Esophagus muscularis mucosa (tissue), 4 donors: ENCODE results near the gene PCDHGB5. TPM values are rescaled to one million over a fixed set of nuclear protein-coding genes. Genes with fewer than 3 reads are reported as not detected.
A peak's percentile ranks its signal among the peaks of the same experiment; 100 is the strongest.
"Not testable (repeated sequence)": the region's sequence is repeated elsewhere in the genome, so short reads cannot be mapped to it uniquely, and the experiment has no call there.

Source experiments
- DNase-seq: peaks from one replicate; pipeline ENCODE4 v3.0.0-alpha.2; 2017; ENCODE audit errors: extremely low spot score
- H3K27ac ChIP-seq, 4 donors: fragments of 200-600 bp; sonication (generic); replicated peaks in 1 of 4; 1 replicate in 3 of 4; 2 replicates in 1 of 4; pipeline ENCODE4 v1.5.1; 2016 to 2019; ENCODE audit warnings: mild to moderate bottlenecking in 1 of 4
- H3K27me3 ChIP-seq, 4 donors: fragments of 200-600 bp; sonication (generic); one replicate each; pipeline versions ENCODE4 v1.5.1 to v1.6.0; 2016 to 2019
- H3K36me3 ChIP-seq, 4 donors: fragments of 200-600 bp; sonication (generic); one replicate each; pipeline ENCODE4 v1.5.1; 2016 to 2019
- H3K4me1 ChIP-seq, 4 donors: fragments of 200-600 bp; sonication (generic); one replicate each; pipeline ENCODE4 v1.5.1; 2016 to 2019
- H3K4me3 ChIP-seq, 4 donors: fragments of 200-600 bp; sonication (generic); 1 replicate in 2 of 4; 2 replicates in 2 of 4; pipeline ENCODE4 v1.5.1; 2016 to 2019; ENCODE audit warnings: mild to moderate bottlenecking in 4 of 4, moderate library complexity in 1 of 4
- H3K9me3 ChIP-seq, 4 donors: fragments of 200-600 bp; sonication (generic); 1 replicate in 3 of 4; 2 replicates in 1 of 4; pipeline ENCODE4 v1.5.1; 2016 to 2019
- EP300 ChIP-seq: sonication (generic); formaldehyde crosslinking; IDR thresholded peaks from one replicate; pipeline ENCODE4 v1.6.1; 2017; ENCODE audit warnings: antibody characterized with exemption
- POLR2A ChIP-seq: fragments of 450-650 bp; IDR thresholded peaks from one replicate; pipeline ENCODE4 v1.6.1; 2017; ENCODE audit warnings: antibody characterized with exemption, moderate library complexity, mild to moderate bottlenecking, low read depth
- POLR2AphosphoS5 ChIP-seq, 2 donors: sonication (generic); formaldehyde crosslinking; IDR thresholded peaks; one replicate each; pipeline ENCODE4 v1.6.1; 2017; ENCODE audit warnings: antibody characterized with exemption in 2 of 2
- WGBS: methylation state at CpG from one replicate; pipeline ENCODE4 v1.1.5; 2018; 5-methylcytosine and 5-hydroxymethylcytosine counted together
- intact Hi-C: fragments of 100-400 bp; cut with DNase I; formaldehyde crosslinking; loops from one replicate; pipeline ENCODE4 v1.15.1; 2023
- total RNA-seq, 4 donors: library from RNA; depleted of rRNA; stranded (reverse); fragments of >200 nt; gene quantifications; one replicate each; pipeline versions ENCODE4 v1.1.0 to v1.2.1, GENCODE V29; 2016
- TF ChIP-seq, protein P1 (sequence below), 3 experiments: fragments of 200-600 bp in 2 of 3; fragments of 450-650 bp in 1 of 3; sonication (generic) in 2 of 3; IDR thresholded peaks; one replicate each; pipeline ENCODE4 v1.5.1; 2017 to 2019; ENCODE audit warnings: antibody characterized with exemption in 3 of 3, mild to moderate bottlenecking in 2 of 3, moderate library complexity in 1 of 3

PCDHGB5 gene
- total RNA-seq, 4 donors from 2014 or later = 4.8 to 10.0 (median 7.8) TPM

DNA sequence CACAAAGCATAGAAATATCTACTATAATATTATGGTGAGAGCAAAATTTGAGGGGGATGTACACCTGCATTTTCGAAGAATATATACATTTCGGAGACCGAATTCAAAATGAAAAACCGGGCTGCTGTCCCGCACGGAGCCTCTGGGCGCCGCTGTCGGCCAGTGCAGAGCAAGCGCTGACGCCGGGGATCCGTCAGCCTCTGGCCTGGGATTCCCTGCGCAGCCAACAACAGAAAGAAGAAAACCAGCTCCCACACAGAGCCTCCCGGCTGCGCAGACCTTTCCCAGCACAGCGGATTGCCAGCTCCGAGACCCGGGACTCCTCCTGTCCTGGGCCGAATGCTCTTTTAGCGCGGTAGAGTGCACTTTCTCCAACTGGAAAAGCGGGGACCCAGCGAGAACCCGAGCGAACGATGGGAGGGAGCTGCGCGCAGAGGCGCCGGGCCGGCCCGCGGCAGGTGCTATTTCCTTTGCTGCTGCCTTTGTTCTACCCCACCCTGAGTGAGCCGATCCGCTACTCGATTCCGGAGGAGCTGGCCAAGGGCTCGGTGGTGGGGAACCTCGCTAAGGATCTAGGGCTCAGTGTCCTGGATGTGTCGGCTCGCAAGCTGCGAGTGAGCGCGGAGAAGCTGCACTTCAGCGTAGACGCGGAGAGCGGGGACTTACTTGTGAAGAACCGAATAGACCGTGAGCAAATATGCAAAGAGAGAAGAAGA, 10.2 kb downstream of the PCDHGB5 start, which contains the start of gene PCDHGB6:
TSS of gene PCDHGB6 (plus strand) at position 232 of the 716 bp plus-strand sequence. CDS start at position 414, 182 bp downstream.
- peak within 1 kb of the TSS; percentile 33 to 49 (median 36) for H3K4me3 ChIP-seq
- TF ChIP-seq, protein P1, sequence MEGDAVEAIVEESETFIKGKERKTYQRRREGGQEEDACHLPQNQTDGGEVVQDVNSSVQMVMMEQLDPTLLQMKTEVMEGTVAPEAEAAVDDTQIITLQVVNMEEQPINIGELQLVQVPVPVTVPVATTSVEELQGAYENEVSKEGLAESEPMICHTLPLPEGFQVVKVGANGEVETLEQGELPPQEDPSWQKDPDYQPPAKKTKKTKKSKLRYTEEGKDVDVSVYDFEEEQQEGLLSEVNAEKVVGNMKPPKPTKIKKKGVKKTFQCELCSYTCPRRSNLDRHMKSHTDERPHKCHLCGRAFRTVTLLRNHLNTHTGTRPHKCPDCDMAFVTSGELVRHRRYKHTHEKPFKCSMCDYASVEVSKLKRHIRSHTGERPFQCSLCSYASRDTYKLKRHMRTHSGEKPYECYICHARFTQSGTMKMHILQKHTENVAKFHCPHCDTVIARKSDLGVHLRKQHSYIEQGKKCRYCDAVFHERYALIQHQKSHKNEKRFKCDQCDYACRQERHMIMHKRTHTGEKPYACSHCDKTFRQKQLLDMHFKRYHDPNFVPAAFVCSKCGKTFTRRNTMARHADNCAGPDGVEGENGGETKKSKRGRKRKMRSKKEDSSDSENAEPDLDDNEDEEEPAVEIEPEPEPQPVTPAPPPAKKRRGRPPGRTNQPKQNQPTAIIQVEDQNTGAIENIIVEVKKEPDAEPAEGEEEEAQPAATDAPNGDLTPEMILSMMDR (IDR thresholded peaks at IDR 0.05) = peak; percentile 18 to 49 (median 23)
- H3K27me3 ChIP-seq, DNase-seq, H3K4me1 ChIP-seq, H3K36me3 ChIP-seq, intact Hi-C loops, H3K27ac ChIP-seq: not testable (repeated sequence)
- peaks cover 19 to 98% (median 96%) of the 10 kb centered on the region in 4 donors for H3K9me3 ChIP-seq
- 11% methylated on average over 25 of the region's 51 CpGs for WGBS

DNA sequence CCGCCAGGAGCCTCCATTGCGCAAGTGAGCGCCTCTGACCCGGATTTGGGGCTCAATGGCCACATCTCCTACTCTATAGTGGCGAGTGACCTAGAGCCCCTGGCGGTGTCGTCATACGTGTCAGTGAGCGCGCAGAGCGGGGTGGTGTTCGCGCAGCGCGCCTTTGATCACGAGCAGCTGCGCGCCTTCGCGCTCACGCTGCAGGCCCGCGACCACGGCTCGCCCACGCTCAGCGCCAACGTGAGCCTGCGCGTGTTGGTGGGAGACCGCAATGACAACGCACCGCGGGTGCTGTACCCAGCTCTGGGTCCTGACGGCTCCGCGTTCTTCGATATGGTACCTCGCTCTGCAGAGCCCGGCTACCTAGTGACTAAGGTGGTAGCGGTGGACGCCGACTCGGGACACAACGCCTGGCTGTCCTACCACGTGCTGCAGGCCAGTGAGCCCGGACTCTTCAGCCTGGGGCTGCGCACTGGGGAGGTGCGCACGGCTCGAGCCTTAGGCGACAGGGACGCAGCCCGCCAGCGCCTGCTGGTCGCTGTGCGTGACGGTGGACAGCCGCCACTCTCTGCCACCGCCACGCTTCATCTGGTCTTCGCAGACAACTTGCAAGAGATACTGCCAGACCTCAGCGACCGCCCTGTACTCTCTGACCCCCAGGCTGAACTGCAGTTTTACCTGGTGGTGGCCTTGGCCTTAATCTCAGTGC, 12.0 kb downstream of the PCDHGB5 start:
- DNase-seq = no peak
- Histone ChIP-seq H3K27me3 (no peaks in the 10 kb centered on the region), H3K4me3 (peak overlapping the region in 1 of 4 donors; percentile 10), H3K9me3 (peaks cover 11 to 98% (median 96%) of the 10 kb centered on the region in 4 donors), H3K4me1 (peaks cover 0 to under 1% (median 0%) of the 10 kb centered on the region in 4 donors), H3K36me3 (peaks cover 0 to 6% (median 2%) of the 10 kb centered on the region in 4 donors), H3K27ac (no peak overlapping the region)
- TF ChIP-seq EP300 = no peak
- TF ChIP-seq, protein P1 (IDR thresholded peaks at IDR 0.05) = no peak
- no peak for TF ChIP-seq POLR2A
- TF ChIP-seq POLR2AphosphoS5 (IDR thresholded peaks at IDR 0.05) = no peak
- 6% methylated on average over 2 of the region's 64 CpGs for WGBS
- intact Hi-C loops = loop anchor here (10.0 kb wide), 1 partner anchor 115 kb away; no protein-coding TSS in a partner anchor

DNA sequence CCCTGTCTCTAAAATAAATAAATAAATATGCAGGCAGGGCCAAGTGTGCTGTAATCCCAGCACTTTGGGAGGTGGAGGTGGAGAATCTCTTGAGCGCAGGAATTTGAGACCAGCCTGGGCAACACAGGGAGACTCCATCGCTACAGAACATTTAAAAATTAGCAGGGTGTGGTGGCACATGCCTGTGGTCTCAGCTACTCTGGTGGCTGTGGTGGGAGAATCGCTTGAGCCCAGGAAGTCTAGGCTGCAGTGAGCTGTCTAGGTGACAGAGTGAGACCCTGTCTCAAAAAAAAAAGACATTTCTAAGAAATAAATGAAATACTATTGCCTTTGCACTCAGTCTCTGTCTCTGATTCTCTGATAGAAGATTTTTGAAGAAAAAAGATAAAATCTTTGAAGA, 13.8 kb downstream of the PCDHGB5 start:
- intact Hi-C loops = loop anchor here (10.0 kb wide), 1 partner anchor 113 kb away; no protein-coding TSS in a partner anchor
- peaks cover 11 to 96% (median 94%) of the 10 kb centered on the region in 4 donors for H3K9me3 ChIP-seq
- H3K36me3 ChIP-seq = peaks cover 0 to 6% (median 2%) of the 10 kb centered on the region in 4 donors
- no peak overlapping the region for H3K4me3 ChIP-seq
- no peaks in the 10 kb centered on the region for H3K27me3 ChIP-seq
- 57% methylated on average over 3 of the region's 3 CpGs for WGBS
- H3K4me1 ChIP-seq = peaks cover 0 to 7% (median 0%) of the 10 kb centered on the region in 4 donors
- DNase-seq = no peak
- TF ChIP-seq POLR2A (no peak), EP300 (no peak), POLR2AphosphoS5 (IDR thresholded peaks at IDR 0.05) (no peak)
- TF ChIP-seq, protein P1 (IDR thresholded peaks at IDR 0.05) = no peak
- H3K27ac ChIP-seq = no peak overlapping the region

DNA sequence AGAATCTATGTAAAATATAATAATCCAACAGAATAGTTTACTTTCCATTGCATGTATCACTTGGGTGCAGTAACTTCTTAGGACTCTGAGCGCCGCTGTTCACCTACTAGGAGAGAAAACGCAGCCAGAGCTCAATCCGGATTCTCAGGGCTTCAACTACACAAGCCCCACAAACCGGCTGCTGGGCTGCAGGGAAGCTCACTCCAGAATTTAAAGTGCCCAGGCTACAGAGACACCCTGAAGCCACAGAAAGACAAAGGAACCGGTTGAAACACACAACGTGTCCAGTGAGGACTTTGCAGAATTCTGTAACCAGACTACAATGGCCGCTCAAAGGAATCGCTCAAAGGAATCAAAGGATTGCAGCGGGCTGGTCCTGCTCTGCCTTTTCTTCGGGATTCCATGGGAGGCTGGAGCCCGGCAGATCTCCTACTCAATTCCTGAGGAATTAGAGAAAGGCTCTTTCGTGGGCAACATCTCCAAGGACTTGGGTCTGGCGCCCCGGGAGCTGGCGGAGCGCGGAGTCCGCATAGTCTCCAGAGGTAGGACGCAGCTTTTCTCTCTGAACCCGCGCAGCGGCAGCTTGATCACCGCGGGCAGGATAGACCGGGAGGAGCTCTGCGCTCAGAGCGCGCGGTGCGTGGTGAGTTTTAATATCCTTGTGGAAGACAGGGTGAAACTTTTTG, 15.2 kb downstream of the PCDHGB5 start, which contains the start of gene PCDHGA10:
TSS of gene PCDHGA10 (plus strand) at position 134 of the 686 bp plus-strand sequence. CDS start at position 323, 189 bp downstream.
- no peak within 1 kb of the TSS for H3K27ac ChIP-seq
- H3K9me3 ChIP-seq = peaks cover 11 to 98% (median 92%) of the 10 kb centered on the region in 4 donors
- H3K36me3 ChIP-seq = peaks cover 0 to 6% (median 2%) of the 10 kb centered on the region in 4 donors
- intact Hi-C loops = loop anchor here (10.0 kb wide), 1 partner anchor 112 kb away; no protein-coding TSS in a partner anchor
- peak within 1 kb of the TSS; percentile 24 to 41 (median 32) for H3K4me3 ChIP-seq
- H3K4me1 ChIP-seq = peaks cover 0 to 7% (median 0%) of the 10 kb centered on the region in 4 donors
- TF ChIP-seq POLR2A = no peak
- TF ChIP-seq, protein P1 (IDR thresholded peaks at IDR 0.05) = peak; percentile 16 to 35 (median 27)
- DNase-seq = no peak
- H3K27me3 ChIP-seq = no peaks in the 10 kb centered on the region
- 29% methylated on average over 31 of the region's 31 CpGs for WGBS
